HG03565 (cell line): ENCODE results near the gene ENOX2.

Source experiments
- ATAC-seq: cut with Tn5 transposase; IDR thresholded peaks from one replicate; pipeline ENCODE4 v1.9.1; 2021; ENCODE audit warnings: mild to moderate bottlenecking, moderate library complexity; ENCODE audit not compliant: unreplicated experiment

ENOX2 gene

DNA sequence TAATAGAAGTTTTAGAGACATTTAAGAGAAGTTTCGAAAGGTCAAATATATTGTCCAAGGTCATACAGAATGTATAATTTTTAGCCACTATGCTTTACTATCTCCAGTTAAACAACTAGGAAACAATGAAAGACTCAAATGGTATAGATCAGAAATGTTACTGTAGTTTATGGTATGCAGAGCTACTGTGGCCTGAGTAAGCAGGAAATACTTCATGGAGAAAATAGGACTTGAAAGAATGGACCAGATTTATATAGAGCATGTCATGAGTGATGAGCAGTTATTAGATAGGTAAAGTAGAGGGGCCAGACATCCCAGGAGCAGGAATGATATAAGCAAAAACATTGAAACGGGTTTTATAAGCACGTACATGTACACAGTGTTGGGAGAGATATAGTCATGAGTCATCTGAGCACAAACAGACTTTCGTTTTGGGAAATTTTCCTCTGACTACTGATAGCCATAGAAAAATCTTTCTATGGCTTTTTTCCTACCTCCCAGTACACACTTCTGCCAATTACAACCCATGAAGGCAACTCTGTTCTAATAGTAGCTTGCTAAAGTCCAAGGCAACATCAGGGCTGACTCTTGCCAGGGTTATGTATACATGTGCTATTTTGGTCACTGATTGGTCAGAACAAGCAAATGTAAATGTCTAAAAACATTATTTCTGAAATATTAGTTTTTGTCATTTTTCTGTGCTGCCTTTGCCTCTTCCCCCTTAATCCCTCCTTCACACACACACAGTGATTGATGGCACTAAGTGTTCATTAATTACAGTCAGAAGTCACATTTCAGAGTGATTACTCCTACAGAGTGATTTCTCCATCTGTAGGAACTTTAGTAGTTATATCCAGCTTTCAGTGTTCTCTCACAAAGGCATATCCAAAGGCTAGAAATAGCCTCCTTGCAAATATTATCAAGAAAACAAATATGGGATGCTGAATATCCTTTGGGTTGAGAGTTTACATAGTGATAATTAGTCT, 198.7 kb downstream of the ENOX2 start:
- ATAC-seq, result no peak

DNA sequence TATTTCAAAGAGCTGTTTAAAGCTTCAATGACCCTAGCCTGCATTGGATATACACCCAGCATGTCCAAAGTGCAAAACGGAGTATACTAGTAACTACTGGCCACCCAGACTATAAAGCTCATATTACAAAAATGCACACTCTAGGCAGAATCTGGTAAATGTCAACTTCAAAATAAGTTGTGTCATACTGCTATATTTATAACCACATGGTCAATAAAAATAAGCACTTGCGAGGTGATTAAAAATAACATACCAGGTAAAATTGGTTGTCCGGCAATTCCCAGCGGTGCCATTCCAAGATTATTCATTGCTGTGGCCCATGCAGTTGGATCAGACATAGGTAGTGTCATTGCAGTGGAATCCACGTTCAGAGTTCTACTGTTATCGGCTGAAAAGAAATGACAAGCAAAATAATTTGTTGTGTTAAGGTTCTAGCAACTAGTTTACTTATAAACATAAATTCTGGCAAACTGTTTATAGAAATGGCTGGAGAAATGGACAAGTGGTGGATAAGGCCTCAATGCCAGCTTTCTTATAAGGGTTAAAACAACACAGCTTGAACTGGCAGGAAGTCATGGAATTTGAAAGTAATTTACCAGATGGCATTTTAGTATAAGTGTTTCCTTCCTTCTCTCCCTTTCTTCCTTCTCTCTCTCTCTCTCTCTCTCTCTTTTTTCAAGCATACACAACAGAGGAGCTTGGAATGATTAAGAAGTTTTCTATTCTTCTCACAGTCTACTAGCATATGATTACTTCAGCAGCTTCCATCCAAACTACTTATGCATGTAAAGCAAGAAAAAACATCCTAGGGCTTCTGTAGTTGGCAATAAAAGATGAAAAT, 199.9 kb downstream of the ENOX2 start:
- no peak for ATAC-seq

DNA sequence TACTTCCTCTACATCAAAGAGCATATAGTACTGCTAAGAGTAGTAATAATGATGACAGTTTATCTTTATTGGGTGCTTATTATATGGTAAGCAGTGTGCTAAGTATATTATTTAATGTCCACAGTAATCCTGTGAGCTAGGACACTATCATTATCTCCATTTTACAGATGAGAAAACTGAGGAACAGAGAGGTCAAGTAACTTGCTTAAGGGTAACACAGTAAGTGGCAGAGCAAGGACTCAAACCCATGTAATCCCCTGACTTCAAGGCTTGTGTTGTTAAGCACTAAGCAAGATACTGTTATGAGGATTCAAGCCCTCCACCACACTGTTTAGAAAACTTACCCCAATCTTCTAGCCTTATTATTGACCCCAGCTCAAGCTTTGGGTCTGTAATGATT, 202.4 kb downstream of the ENOX2 start:
- no peak for ATAC-seq

DNA sequence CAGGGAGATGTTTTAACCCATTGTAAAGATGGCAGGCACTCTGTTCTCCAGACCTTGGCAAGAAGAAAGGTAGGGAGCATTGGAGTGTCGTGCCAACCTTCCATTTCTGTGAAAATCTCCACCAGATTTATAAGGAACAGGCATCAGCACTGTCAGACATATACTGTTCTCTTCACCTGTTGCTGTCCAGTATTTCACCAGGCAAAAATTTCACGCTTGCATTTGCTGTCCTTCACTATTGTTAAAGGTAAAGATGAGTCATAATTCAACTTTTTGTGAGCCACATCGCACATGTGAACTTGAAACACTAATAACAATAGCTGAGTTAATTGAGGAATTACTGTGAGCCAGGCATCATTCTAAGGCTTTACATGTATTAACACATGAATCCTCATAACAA, 203.4 kb downstream of the ENOX2 start:
- ATAC-seq, result no peak

DNA sequence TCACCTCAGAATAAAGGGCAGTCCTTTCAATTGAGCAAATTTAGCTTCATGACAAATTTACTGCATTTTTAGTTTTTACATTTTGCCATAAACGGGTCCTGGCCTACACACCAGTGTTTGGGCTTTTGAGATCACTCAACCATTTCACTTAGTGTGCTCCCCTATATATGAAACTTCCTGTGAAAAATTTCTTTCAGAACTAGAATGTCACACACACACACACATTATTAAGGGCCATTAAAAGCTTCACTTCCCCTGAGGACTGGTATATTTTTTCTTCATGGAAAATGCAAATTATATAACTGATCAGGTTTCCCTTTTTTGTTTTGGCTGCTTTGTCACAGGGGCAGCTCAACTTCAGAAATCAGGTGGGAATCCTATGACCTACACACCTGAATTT, 206.5 kb downstream of the ENOX2 start:
- ATAC-seq, result no peak

DNA sequence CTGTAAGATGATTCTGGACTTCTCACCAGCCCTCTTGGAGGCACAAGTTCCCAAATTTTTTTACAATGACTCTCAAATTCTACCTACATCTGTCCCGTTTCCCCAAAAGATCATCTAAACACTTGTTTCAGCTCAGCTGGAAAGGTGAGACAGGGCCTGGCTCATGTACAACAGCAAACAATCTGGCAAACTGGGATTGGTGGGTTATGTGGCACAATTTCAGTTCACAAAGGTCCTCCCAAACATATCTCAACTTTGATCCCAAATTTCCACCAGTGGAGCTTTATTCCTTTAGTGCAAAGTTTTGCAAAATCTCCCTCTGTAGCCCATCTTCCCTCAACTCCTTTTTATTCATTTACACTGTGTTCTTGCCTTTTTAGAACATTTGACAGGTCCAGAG, 207.1 kb downstream of the ENOX2 start:
- ATAC-seq, result no peak

DNA sequence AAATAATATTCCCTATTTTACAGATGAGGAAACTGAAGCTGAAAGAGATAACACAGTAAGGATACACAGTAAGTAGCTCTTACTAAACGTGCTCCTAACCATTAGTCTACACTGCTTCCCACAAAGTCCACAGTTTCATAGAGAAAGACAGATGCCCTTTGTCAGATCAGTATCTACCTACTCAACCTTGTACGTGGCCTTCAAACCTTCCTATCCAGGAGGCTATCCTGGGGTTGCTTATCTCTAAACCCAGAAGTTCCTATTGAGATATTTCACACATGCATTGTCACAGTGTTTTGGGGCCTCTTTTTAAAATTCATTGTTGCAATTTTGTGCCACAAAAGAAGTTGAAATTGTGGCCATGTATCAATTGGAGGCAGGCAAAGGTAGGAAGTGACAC, 208.0 kb downstream of the ENOX2 start:
- ATAC-seq, result no peak

DNA sequence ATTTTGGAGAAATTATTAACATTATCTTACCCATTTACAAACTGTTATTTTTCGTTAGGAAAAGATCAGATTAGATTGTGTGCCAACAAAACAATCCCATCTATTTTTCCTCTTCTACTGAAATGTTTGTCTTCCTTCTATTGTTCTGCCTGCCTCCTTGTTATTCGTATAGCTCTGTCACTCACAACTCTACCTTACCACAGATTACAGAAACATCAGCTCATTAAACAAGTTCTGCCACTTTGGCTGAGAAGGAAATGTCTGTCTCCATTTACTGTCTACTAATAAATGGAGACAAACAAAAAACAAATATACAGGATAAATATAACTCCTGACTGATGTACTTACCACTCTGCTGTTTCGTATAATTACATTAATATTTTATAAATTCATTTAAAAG, 211.4 kb downstream of the ENOX2 start:
- ATAC-seq, result no peak

DNA sequence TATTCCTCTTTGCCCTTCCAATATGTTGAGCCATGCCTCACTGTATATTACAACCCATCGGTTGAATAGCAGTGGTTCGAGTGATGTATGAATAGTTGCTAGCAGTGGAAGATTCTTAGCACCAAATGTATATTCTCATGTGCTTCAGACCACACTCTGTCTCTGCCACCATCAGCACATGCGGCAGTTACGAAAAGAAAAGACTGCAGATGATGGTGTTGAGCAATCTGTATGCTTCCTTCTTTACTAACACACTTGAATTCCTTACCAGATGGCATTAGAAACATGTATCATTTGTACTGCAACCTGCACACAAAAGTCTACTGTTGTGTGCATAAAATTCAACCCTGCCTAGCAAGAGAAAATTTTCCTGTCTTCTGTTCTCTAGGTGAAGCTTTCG, 214.6 kb downstream of the ENOX2 start:
- ATAC-seq, result no peak

DNA sequence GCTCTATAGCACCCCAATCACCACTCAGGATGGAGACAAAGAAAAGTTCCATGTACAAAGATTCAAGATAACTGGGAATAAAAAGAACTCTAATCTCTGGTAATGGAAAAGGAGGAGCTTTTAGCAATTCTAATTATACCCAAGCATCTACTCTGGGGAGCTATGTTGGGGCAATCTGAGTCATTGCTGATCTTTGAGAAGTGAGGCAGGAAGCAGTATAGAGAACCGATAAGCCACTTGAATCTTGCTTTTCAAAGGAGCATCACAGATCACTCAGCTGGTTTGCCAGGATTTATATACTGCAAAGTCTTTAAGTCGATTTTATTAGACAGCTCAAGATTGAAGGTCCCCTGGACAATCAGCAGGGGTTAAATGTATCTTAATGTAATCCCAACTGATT, 220.0 kb downstream of the ENOX2 start:
- no peak for ATAC-seq

DNA sequence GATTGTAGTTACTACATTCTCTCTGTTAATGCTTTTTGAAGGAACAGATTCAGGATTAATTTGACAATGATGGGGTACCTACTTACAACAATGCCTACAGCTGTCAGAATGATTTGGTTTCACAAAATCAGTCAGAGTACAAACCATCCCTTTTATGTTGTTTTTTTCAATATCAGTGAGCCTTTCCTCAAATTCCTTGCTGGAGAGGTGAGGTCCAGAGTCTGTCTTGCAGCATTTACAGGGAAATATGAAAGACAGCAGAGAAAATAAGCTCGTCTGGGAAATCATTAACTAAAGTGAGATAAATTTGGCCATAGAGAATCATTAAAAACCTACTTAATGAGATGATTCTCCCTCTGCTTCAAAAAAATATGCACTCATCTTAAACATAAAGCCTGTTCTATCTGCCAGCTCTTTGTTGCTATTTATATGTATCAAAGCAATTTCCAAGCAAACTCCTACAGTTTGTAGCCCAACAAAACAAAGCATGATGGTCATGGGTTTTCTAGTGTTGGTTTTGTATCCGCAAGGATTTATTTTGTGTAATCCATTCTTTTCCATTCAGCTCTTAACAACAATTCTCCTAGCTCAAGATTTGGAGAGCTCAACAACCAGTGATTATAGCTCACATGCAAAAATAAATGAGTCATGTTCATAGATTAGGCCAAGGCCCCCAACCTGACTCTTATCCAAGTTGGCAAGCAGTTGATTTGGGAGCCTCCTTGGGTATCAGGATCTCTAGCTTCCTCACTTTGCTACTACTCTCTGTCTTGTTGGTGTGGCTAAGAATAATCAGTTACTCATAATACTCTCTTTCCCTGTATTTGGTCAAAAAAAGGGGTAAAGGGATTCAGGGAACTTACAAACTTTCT, 222.6 kb downstream of the ENOX2 start:
- no peak for ATAC-seq

DNA sequence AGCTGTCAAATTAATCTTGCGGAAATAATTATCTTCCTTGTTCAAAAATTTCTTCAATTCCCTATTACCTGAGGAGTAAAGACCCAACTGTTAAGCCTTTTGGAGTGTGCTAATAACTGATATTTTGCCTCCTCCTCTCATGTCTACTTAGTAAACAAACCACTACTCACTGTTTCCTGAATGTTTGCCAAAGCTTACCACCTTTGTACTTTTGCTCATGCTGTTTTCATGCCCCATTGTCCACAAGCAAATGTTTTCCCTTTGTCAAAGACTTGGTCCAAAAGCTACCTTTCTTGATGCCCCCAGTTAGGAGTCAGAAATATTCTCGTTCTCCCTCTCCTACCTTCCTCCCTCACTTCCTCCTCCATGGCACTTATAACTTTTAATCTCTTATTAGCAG, 226.1 kb downstream of the ENOX2 start:
- no peak for ATAC-seq

DNA sequence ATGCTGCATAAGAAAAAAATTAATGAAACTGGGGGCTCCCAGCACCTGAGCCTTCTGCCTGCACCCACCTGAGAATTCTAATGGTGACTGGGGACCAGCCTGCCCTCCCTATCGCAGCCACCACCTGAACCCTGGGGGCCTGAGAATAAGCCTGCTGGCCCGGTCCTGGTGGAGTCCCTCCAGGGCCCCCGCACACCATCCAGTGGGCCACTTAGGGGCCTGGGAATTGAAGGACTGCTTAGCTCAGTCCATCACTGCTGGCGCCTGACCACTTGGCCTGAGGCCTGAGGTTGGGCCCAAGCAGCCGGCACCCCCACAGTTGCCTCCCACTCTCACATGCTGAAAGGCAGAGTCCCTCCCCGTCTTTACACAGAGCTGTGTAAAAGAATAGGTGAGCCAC, 230.8 kb downstream of the ENOX2 start:
- ATAC-seq, result no peak

DNA sequence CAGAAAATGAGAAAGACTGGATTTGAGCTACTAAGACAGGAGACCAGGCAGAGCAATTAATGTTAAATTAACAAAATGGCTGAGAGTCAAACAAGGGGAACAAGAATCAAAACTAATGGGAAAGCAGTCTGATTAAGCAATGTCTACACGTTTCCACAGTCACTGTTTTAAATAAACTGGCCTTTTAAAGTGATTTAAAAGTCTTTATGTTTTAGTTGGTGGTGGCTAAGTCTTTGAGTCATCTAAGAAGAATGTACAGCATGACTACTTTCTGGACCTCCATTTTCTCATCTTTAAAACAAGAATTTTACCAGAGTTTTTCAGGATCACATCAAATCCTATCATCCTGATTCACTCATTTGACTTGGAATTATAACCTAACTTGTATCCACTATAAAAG, 233.8 kb downstream of the ENOX2 start:
- ATAC-seq, result no peak

DNA sequence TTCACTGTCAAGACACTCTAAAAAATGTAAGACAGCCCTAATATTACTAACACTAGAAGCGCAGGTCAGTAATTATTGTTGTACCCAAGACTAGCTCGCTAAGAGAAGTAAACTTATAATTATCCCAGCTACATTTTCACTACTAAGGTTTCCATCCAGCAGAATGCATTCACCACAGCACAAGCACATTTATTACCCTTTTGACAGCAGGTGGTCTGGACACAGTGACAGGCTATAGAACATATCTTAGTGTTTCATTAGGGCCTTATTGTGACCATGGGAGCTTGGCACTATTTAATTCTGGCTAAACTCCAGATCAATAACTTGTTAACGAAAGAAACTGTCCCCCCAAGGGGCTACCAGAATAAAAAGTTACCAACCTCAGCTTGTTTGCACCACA, 237.7 kb downstream of the ENOX2 start:
- no peak for ATAC-seq

DNA sequence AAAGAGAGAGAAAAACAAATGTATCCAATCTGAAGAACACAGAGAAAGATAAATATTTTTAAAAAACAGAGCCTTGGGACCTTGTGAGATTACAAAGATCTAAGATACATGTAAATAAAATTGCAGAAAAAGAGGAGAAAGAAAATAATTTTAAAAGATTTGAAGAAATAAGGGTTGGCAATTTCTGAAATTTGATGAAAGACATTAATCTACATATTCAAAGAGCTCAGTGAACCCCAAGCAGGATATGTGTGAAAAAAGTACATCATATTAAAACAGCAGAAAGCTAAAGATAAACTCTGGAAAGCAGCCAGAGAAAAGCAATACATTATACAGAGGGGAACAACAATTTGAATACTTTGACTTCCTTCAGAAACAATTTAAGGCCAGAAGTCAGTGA, 244.7 kb downstream of the ENOX2 start:
- no peak for ATAC-seq

DNA sequence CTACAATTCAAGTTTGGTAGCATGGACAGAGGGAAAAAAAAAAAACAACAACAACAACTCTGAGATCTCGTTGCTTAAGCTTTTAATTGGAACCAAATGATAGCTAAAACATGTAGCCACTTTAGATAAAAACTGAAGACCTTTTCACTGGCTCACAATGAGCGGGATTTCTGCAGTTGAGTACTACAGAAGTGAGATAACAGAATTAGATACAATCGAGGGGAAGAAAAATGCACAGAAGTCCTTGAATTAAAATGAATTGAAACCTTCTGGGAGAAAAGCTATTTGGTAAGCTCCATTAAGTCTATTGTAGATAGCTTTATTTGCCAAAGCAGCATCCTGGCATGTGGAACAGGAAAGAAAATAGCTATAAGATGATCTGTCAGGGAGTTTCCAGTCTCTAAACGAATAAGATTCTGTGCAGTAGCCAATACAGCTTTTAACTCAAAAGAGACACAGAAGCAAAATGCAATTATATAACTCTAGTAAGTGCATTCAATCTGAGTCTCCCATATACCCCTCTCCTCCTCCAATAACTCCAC, 248.5 kb downstream of the ENOX2 start:
- ATAC-seq, result no peak

DNA sequence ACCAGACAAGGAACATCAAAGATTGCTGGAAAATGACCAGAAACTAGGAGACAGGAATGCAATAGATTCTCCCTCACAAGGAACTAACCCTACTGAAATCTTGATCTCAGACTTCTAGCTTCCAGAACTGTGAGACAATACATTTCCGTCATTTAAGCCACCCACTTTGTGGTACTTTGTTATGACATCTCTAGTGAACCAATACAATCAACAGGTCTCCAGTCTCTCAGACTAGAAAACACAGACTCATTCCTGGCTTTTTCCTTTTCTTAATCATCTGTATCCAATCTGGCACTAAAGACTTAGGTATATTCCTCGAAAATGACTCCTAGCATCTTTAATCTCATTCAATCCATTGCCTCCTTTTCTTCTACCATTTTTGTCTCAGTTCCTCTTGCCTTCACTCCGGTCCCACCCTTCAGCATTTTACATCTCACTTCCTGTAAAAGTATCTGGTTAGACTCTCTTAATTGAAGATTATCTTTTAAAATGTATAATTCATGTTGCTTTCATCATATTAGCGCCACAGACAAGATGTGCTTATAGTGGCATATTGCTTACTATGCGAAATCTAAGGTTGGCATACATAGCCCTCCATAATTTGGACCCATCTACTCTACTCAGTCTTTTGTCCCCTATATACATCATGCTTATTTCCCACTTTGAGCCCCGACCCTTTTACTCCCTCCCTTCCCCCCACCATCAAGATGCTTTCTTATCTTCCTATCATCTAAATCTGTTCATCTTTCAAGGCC, 250.0 kb downstream of the ENOX2 start:
- no peak for ATAC-seq

DNA sequence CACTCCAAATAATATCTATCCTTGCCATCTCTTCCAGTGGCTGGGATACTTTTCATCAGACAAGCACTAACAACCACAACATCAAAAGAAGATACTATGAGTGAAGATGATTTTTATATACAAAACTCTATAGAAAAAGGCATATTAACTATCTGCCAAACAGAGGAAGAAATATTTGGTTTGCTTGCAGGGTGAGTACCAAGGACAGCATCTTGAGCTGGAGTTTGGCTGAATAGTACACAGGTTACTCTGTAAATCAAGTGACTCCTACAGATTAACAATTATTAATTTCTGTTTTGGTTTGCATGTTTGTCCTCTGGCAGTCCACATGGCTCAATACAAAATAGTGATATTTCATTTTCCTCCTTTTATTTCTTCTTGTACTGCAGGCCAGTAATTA, 253.3 kb downstream of the ENOX2 start:
- no peak for ATAC-seq

DNA sequence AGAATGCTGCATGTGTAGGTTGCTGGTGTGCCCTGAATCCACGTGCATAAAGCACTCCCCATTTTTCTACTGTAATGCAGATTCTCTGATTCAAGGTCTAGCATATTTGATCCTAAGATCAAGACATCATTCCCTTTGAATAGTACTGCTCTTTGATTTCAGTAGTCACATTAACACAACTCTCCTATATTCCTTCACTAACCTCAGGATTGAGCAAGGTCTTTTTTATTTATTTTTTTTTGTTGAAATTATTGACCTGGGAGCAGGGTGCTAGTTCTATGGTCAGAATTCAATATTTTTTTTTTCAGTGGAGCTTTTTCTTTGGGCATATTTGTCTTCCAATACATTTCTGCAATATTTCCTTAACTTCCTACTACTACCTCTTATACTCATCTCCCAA, 255.5 kb downstream of the ENOX2 start:
- ATAC-seq, result no peak
